Suprapubic skin (tissue), 4 donors: ENCODE results near the gene SEMA4G. TPM values are rescaled to one million over a fixed set of nuclear protein-coding genes. Genes with fewer than 3 reads are reported as not detected.
A peak's percentile ranks its signal among the peaks of the same experiment; 100 is the strongest.

ENCODE experiments used
- DNase-seq, 2 donors: peaks; one replicate each; pipeline ENCODE4 v3.0.0-alpha.2; 2019; ENCODE audit warnings: low spot score in 2 of 2
- H3K27ac ChIP-seq: fragments of 200-600 bp; sonication (generic); one replicate; pipeline ENCODE4 v1.5.1; 2019
- H3K27me3 ChIP-seq: fragments of 200-600 bp; sonication (generic); one replicate; pipeline ENCODE4 v1.5.1; 2019
- H3K36me3 ChIP-seq: fragments of 200-600 bp; sonication (generic); one replicate; pipeline ENCODE4 v1.5.1; 2019
- H3K4me1 ChIP-seq: fragments of 200-600 bp; sonication (generic); one replicate; pipeline ENCODE4 v1.5.1; 2019
- H3K4me3 ChIP-seq: fragments of 200-600 bp; sonication (generic); one replicate; pipeline ENCODE4 v1.5.1; 2019; ENCODE audit warnings: mild to moderate bottlenecking
- H3K9me3 ChIP-seq: fragments of 200-600 bp; sonication (generic); one replicate; pipeline ENCODE4 v1.5.1; 2019
- EP300 ChIP-seq: sonication (generic); formaldehyde crosslinking; IDR thresholded peaks from one replicate; pipeline ENCODE4 v1.6.1; 2017; ENCODE audit warnings: antibody characterized with exemption
- POLR2A ChIP-seq, 2 donors: fragments of 450-650 bp; IDR thresholded peaks; one replicate each; pipeline ENCODE4 v1.6.1; 2017; ENCODE audit warnings: antibody characterized with exemption in 2 of 2, mild to moderate bottlenecking in 2 of 2, moderate library complexity in 2 of 2
- POLR2AphosphoS5 ChIP-seq, 3 donors: sonication (generic); formaldehyde crosslinking; IDR thresholded peaks; one replicate each; pipeline ENCODE4 v1.6.1; 2017; ENCODE audit warnings: antibody characterized with exemption in 3 of 3
- WGBS: methylation state at CpG from one replicate; pipeline ENCODE4 v1.1.5; 2018; 5-methylcytosine and 5-hydroxymethylcytosine counted together
- total RNA-seq, 4 donors: library from RNA; depleted of rRNA; stranded (reverse); fragments of >200 nt; gene quantifications; one replicate each; pipeline ENCODE4 v1.1.0, GENCODE V29; 2016
- TF ChIP-seq, protein P1 (sequence below), 2 donors: fragments of 200-600 bp in 1 of 2; fragments of 450-650 bp in 1 of 2; sonication (generic) in 1 of 2; IDR thresholded peaks; one replicate each; pipeline ENCODE4 v1.5.1; 2016 to 2019; ENCODE audit warnings: antibody characterized with exemption in 2 of 2, mild to moderate bottlenecking in 1 of 2, moderate library complexity in 1 of 2

SEMA4G gene, protein sequence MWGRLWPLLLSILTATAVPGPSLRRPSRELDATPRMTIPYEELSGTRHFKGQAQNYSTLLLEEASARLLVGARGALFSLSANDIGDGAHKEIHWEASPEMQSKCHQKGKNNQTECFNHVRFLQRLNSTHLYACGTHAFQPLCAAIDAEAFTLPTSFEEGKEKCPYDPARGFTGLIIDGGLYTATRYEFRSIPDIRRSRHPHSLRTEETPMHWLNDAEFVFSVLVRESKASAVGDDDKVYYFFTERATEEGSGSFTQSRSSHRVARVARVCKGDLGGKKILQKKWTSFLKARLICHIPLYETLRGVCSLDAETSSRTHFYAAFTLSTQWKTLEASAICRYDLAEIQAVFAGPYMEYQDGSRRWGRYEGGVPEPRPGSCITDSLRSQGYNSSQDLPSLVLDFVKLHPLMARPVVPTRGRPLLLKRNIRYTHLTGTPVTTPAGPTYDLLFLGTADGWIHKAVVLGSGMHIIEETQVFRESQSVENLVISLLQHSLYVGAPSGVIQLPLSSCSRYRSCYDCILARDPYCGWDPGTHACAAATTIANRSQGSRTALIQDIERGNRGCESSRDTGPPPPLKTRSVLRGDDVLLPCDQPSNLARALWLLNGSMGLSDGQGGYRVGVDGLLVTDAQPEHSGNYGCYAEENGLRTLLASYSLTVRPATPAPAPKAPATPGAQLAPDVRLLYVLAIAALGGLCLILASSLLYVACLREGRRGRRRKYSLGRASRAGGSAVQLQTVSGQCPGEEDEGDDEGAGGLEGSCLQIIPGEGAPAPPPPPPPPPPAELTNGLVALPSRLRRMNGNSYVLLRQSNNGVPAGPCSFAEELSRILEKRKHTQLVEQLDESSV
- 10 to 100 TPM; 19.2 to 36.3 (median 30.1) TPM for total RNA-seq

DNA sequence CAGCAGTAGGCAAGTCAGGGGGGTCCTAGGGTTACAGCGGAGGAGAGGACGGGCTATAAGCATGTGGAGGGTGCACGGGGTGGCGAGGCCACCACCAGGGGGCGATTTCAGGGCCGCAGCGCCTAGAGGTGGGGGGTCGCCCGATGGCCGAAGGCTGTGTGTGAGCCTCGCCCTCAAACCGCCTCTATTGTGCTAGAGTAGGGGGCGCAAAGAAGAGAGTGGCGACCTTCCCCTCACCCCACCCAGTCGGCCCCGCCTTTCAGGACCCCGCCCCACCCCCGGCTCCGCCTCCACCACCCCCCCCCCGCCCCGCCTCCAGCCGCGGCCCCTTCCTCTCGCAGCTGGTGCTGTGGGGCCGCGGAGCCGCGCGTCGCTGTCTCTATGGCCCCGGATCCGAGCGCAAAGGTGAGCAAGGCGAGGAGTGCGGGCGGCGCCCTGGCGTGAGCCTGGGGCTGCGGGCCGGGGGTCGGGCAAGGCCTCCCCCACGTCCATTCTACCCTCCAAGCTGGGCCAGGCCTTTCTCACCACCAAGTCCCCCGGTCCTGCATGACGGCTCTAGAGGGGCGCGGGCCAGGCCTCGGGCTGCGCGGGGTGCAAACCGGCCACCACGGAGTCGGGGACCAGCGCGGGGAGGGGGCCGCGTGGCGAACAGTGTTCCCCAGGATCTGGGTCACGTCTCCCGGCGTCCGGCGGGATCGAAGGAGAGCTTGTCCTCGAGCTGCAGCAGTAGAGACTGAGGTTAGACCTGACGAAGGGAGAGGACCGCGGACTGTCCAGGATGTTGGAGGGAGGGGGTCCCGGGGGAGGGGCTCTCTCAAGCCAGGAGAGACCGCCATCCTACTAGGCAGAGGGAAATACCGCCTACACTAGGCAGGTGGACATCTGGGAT lies at the start of gene SEMA4G:
TSS of gene SEMA4G (plus strand) at position 318 of the 889 bp plus-strand sequence. CDS start 3,409 bp downstream, outside the sequence.
- Histone ChIP-seq H3K4me3 (peak within 1 kb of the TSS; percentile 63), H3K27ac (no peak within 1 kb of the TSS), H3K9me3 (no peaks in the 10 kb centered on the region), H3K36me3 (peaks cover 16% of the 10 kb centered on the region), H3K4me1 (peaks cover 14% of the 10 kb centered on the region), H3K27me3 (no peaks in the 10 kb centered on the region)
- DNase-seq: peak in 1 of 2 donors; percentile 71
- TF ChIP-seq, protein P1, sequence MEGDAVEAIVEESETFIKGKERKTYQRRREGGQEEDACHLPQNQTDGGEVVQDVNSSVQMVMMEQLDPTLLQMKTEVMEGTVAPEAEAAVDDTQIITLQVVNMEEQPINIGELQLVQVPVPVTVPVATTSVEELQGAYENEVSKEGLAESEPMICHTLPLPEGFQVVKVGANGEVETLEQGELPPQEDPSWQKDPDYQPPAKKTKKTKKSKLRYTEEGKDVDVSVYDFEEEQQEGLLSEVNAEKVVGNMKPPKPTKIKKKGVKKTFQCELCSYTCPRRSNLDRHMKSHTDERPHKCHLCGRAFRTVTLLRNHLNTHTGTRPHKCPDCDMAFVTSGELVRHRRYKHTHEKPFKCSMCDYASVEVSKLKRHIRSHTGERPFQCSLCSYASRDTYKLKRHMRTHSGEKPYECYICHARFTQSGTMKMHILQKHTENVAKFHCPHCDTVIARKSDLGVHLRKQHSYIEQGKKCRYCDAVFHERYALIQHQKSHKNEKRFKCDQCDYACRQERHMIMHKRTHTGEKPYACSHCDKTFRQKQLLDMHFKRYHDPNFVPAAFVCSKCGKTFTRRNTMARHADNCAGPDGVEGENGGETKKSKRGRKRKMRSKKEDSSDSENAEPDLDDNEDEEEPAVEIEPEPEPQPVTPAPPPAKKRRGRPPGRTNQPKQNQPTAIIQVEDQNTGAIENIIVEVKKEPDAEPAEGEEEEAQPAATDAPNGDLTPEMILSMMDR (IDR thresholded peaks at IDR 0.05): peak; percentile 37 to 74
- no peak for TF ChIP-seq EP300
- WGBS: 10% methylated on average over 8 of the region's 70 CpGs

DNA sequence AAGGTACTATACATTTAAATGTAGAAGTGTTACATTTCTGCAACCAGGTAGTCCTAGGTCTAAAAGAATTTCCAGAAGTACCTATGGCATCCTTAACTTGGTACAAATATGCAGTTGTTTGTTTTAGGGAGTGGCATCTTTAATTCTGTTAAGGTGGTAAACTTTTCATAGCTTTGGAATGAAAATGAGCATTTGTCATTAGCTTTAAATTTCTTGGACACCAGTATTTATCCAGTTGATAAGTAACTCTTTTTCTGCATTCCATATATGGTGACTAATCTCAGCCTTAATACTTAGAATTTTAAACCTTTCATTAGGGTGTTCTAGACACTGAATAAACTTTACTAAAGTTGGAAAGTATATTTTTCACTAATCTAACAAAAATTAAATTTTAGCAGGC lies 45.7 kb upstream of the SEMA4G start:
- H3K9me3 ChIP-seq: no peaks in the 10 kb centered on the region
- no peak overlapping the region for H3K4me3 ChIP-seq
- no peak for DNase-seq
- H3K27me3 ChIP-seq: no peaks in the 10 kb centered on the region
- H3K27ac ChIP-seq: no peak overlapping the region
- peaks cover 3% of the 10 kb centered on the region for H3K4me1 ChIP-seq
- H3K36me3 ChIP-seq: peaks cover 94% of the 10 kb centered on the region
- TF ChIP-seq POLR2AphosphoS5 (IDR thresholded peaks at IDR 0.05): no peak
- no peak for TF ChIP-seq POLR2A (IDR thresholded peaks at IDR 0.05)
- TF ChIP-seq, protein P1 (IDR thresholded peaks at IDR 0.05): no peak
- TF ChIP-seq EP300: no peak

DNA sequence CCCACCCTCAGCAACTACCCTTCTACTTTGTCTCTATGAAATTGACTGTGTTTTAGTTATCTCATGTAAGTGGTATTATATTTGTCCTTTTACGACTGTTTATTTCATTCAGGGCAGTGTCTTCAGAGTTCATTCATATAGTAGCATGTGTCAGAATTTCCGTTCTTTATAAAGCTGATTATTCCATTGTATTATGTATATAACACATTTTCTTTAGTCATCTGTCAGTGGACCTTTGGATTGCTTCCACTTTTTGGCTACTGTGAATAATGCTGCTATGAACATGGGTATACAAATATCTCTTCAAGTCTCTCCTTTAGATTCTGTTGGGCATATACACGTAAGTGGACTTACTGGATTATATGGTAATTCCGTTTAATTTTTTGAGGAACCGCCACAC lies 42.0 kb upstream of the SEMA4G start:
- TF ChIP-seq, protein P1 (IDR thresholded peaks at IDR 0.05): no peak
- TF ChIP-seq EP300: no peak
- TF ChIP-seq POLR2A (IDR thresholded peaks at IDR 0.05): no peak
- TF ChIP-seq POLR2AphosphoS5 (IDR thresholded peaks at IDR 0.05): no peak
- Histone ChIP-seq H3K36me3 (peaks cover 92% of the 10 kb centered on the region), H3K27ac (no peak overlapping the region), H3K9me3 (no peaks in the 10 kb centered on the region), H3K4me3 (no peak overlapping the region), H3K27me3 (no peaks in the 10 kb centered on the region), H3K4me1 (peaks cover 3% of the 10 kb centered on the region)
- no peak for DNase-seq
- 92% methylated on average over 5 of the region's 5 CpGs for WGBS

DNA sequence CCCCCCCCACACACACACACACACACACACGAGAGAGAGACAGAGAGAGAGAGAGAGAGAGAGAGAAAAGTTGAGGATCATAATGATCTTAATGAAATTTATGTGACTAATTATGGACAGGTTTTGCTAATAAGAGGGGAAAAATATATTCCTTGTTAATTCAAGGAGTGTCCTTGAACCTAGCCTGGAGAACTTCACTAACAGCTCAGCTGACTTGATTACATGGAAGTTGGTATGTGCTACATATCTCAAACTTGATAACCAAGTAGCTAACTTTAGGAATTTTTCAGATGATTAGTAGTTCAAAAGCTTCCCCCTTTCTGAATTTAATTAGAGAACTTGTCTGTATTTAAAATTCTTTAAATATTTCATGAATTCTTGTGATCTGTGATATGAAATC lies 41.3 kb upstream of the SEMA4G start:
- 75% methylated on average over 1 of the region's 1 CpG for WGBS
- Histone ChIP-seq H3K4me3 (no peak overlapping the region), H3K36me3 (peaks cover 91% of the 10 kb centered on the region)

More for the DNA sequence above, 41.3 kb upstream of the SEMA4G start:
- Histone ChIP-seq H3K27me3 (no peaks in the 10 kb centered on the region), H3K4me1 (peaks cover 3% of the 10 kb centered on the region), H3K27ac (no peak overlapping the region), H3K9me3 (no peaks in the 10 kb centered on the region)
- DNase-seq: no peak
- TF ChIP-seq, protein P1 (IDR thresholded peaks at IDR 0.05): no peak
- TF ChIP-seq POLR2AphosphoS5 (IDR thresholded peaks at IDR 0.05) (no peak), EP300 (no peak), POLR2A (IDR thresholded peaks at IDR 0.05) (no peak)
